Middle frontal gyrus (tissue), 1 donor: ENCODE measurements around the gene TIAM1.
"Not testable (repeated sequence)": the region's sequence is repeated elsewhere in the genome, so short reads cannot be mapped to it uniquely, and the experiment has no call there.

Experiments
- DNase-seq: peaks from one replicate; pipeline ENCODE4 v3.0.0-alpha.2; 2015; ENCODE audit warnings: low spot score; ENCODE audit errors: extremely low spot score

The TIAM1 gene

DNA sequence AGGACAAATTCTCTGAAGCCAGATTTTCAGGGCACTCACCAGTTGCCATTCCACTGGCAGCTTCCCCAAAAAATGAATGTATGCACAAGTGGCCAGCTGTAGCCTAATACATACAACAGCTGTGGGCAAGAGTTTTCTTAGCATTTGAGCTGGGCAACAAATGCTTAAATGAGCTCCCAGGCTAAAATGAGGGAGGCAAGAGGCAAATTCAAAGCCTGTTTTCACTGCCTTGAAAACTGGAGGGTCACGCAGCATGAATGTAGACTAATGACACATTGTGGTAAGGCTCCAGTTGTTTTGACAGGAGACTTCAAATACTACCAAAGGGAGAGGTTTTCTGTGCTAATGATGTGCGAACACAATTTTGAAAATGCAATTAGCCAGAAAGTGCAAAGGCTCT, 88.2 kb downstream of the TIAM1 start:
- no peak for DNase-seq

DNA sequence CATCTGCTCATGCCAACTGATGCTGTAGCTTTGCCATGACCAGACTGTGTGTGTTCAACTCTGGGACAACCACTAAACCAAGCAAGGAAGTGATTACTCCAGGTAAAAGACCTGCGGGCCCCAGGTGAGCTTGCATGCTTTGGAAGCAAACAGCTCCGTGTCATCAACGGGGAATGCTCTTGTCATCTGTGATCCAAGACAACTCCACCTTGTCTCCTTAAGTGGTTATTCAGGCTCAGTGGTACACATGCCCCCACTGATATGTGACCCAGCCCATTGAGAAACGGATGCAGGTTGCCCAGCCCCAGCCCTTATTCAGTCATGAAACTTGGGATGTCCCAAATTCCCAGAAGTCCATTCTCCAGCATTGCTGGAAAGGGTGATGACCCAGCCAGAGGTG, 89.0 kb downstream of the TIAM1 start:
- DNase-seq: no peak

- DNase-seq: no peak
Observed at GRCh38 chr21:31254131-31254530, 89.9 kb downstream of the TIAM1 start.

DNA sequence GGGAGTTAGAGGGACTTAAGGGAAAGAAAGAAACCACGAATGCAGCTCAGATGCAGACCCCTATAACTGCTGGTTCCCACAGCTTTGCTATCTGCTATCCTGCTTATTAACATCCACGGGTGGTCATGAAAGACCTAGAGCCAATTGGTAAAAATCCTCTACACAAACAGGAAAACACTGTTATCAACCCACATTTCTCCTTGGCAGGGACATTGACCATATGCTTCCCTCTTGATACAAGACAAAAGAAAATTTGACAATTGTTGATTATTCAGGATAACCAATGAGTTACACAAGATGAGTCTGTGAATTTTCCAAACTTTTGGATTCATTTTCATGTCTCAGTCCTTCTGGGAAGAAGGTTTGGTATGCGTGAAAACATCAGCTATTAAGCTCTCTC, 90.4 kb downstream of the TIAM1 start:
- DNase-seq: no peak

DNA sequence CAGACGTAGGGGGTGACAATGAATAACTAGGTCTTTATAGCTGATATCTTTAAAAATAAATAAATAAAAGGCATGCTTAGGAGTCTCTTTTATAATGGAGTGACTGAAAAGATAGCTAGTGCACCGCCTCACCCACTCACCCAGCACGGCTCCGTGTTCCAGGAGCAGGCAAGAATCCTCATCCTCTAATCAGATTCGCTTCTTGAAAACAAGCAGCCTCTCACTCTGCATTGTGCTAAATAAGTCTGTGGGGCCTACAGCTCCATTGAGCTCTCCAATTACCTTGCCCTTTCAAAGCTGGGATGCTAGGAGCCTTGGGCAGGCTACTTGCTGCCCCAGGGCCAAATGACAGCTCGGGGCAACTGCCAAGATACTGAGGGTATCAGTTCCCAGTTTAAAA, 91.5 kb downstream of the TIAM1 start:
- no peak for DNase-seq

DNA sequence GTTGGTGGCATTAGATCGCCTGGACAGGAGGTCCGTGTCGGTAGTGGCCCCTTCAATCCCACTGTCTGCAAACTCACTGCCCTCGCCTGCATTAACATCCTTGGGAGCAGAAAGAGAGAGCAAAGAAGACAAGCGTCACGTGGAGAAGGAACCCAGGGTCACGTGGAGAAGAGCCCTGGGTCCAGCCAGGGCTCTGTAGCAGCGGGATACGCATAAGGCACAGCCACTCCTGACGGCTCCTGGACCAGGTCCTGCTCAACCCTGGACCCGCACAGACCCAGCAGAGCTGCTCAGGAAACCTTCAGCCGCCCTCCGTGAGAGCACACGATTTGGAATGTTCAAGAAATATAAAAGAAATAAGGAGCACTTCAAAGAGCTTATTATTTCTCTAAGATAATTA, 92.0 kb downstream of the TIAM1 start:
- DNase-seq: no peak

- no peak for DNase-seq
Observed at GRCh38 chr21:31251686-31252085, 92.4 kb downstream of the TIAM1 start.

DNA sequence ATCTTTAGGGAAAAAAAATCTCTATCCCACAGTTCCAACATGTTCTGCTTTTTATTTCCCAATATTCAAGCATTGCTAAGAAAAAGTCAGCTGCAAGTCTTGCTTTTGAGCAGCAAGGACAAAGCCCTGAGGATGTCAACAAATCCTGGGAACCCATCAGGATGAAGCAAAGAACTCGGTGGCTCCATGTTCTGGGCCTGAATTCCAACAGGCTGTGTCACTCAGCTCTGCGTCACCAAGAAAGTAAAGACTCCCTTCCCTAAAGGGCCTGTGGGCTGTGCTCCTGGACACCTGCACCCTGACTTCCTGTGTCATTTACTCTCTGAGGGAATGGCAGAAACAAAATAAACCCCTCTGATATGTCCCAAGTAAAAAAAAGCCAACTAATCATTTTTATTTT, 95.5 kb downstream of the TIAM1 start:
- DNase-seq: no peak

DNA sequence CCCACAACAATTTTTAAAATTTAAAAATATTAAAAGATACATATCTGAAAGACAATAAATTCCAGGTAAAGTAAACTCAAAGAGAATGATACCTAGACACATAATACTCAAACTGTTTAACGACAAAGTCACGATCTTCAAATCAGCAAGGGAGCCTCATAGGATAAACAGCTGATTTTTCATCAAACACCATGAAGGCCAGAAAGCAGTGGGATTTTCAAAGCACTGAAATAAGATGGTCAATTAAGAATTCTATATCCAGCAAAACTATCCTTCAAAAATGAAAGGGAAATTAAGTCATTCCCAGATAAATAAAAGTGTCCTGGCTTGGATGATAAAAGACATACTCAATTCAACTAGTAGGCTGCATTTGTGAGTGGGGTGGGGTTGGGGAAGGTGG, 100.5 kb downstream of the TIAM1 start:
- no peak for DNase-seq

GRCh38 chr21:31236528-31236927, 107.5 kb downstream of the TIAM1 start:
- no peak for DNase-seq

DNA sequence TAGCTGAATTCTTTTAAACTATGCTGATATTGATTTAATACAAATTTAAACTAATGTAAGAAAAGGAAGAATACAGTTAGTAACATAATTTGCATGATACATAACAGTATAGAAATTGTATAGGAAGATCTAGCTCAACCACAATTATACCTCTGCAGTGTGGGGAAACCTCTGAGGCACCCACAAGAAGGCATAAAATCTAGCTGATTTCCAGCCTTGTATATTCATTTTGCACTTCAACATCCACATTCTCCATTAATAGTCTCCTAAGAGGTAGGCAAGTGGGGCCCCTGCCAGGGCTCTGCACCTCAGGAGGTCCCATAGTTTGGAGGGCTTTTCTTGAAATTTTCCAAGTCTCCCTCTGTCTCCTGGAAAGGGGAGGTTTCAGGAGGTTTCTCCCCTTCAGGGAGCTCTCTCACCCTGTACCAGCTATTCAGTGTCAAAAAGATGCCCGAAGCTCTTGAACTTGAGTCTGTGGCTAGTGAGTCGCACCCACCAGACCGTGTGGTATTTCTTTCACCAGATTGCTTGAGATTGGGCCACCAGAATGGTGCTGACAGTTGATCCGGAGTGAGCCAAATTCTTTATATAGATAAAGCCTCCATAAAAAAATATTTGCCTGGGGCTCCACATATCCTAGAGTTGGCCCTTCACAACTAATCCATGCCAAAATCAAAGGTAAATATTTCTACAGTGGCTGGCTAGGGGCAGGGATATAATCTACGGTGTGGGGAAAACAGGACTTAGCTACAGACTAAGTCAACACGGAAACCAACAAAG, 108.2 kb downstream of the TIAM1 start:
- DNase-seq: no peak

GRCh38 chr21:31234936-31235335, 109.1 kb downstream of the TIAM1 start:
- DNase-seq: no peak

- DNase-seq: no peak
Observed at GRCh38 chr21:31233711-31234110, 110.3 kb downstream of the TIAM1 start.

GRCh38 chr21:31232344-31232743, 111.7 kb downstream of the TIAM1 start:
- DNase-seq: no peak

GRCh38 chr21:31230937-31231336, 113.1 kb downstream of the TIAM1 start:
- no peak for DNase-seq

DNA sequence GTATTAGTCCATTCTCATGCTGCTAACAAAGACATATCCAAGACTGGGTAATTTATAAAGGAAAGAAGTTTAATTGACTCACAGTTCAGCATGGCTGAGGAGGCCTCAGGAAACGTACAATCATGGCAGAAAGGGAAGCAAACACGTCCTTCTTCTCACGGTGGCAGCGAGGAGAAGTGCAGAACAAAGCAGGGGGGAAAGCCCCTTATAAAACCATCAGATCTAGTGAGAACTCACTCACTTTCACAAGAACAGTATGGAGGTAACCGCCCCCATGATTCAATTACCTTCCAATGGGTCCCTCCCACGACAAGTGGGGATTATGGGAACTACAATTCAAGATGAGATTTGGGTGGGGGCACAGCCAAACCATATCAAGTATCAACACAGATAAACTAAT, 115.3 kb downstream of the TIAM1 start:
- DNase-seq: not testable (repeated sequence)

DNA sequence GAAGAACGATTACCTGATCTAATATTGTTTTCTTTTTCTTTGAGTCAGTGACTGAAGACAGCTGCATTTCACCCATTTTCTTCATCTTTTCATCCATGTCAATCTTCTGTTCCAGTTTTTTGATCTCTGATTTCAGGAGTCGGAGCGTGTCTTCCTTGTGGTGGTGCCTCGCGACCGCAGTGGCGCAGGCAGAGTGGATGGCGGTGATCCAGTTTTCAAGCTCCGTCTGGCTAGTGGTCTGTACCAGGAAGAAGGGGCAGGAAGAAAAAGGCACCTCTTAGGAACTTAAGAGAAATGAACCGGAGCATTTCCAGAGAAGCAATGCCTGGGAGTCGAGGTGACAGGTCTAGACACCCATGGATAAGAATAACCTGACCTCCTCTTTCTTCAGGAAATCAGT, 118.3 kb downstream of the TIAM1 start:
- DNase-seq: no peak

DNA sequence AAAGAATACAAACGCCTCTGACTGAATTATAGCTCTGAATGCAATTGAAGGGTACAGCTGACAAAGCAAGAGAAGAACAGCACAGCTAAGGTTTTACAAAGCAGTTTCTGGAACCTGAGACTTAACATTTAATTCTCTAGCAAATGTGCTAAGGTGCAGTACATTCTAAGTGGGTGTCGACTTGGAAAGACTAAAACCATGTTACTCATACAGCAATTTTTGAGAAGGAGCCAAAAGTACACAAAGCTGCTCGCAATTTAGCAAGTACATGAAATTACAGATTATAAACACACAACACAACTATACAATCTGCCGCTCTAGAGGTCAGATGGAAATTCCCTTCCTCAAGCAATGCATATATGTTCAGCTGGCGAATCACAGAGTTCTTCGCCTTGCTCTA, 121.9 kb downstream of the TIAM1 start:
- DNase-seq: peak; percentile 20

- no peak for DNase-seq
Observed at GRCh38 chr21:31221043-31221442, 123.0 kb downstream of the TIAM1 start.

GRCh38 chr21:31220575-31220974, 123.5 kb downstream of the TIAM1 start:
- DNase-seq: no peak

DNA sequence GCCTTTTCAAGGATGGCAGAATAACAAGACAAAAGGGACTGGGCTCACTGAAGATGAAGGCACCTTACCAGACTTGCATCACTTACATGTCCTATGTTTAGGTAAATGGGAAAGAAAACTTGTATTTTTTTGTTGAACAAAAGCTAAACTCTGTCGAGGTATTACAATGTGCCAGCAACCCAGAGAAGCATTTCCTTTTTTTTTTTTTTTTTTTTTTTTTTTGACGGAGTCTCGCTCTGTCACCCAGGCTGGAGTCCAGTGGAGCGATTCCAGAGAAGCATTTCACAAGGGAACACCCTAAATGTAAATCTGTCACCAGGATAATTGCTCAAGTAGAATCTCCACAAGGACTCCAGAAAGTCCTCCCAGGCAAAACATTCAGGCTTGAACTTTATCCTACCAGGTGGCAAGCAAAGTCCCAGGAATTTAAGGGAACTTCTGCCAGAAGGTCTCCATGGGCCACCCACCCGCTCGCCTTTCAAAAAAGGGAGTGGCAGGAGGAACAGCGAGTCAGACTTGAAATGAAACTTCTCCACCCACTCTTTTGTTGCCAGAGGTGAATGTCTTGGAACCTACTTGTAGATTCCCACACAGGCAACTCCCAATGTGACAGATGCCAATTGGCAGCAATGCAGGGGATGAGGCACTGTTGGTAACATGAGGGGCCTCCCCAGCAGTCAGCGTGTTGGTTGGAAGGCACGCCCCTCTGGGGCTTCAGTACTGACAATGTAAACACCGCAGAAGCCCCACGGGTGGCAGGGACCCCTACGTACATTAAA, 125.0 kb downstream of the TIAM1 start:
- DNase-seq: no peak

GRCh38 chr21:31216206-31216605, 127.9 kb downstream of the TIAM1 start:
- DNase-seq: no peak

DNA sequence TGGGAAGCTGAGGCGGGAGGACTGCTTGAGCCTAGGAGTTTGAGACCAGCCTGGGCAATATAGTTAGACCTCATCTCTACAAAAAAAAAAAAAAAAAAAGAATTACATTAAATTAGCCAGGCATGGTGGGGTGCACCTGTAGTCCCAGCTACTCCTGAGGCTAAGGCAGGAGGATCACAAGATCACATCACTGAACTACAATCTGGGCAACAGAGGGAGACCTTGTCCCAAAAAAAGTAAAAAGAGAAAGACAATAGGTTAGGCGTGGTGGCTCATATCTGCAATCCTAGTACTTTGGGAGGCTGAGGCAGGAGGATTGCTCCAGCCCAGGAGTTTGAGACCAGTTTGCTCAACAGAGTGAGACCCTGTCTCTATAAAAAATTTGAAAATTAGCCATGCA, 130.3 kb downstream of the TIAM1 start:
- DNase-seq: no peak
